ENCODE data around the gene DCDC2C.
"Not testable (repeated sequence)": the region's sequence is repeated elsewhere in the genome, so short reads cannot be mapped to it uniquely, and the experiment has no call there.

DCDC2C gene

GRCh38 chr2:3703236-3703756 lies at the start of gene DCDC2C:
TSS of gene DCDC2C (plus strand) at chr2:3703575. CDS start at chr2:3703752, 177 bp downstream.
- DNase-seq (ENCODE audit: low spot score): no peak

GRCh38 chr2:3654011-3654410 lies 49.4 kb upstream of the DCDC2C start:
- no peak for DNase-seq (ENCODE audit: low spot score)

- no peak for DNase-seq (ENCODE audit: low spot score)
These were observed 48.7 kb upstream of the DCDC2C start for GRCh38 chr2:3654531-3655225.

GRCh38 chr2:3655871-3656761 lies 47.3 kb upstream of the DCDC2C start:
- no peak for DNase-seq (ENCODE audit: low spot score)

GRCh38 chr2:3656762-3657721 lies 46.3 kb upstream of the DCDC2C start:
- DNase-seq (ENCODE audit: low spot score): no peak

DNA sequence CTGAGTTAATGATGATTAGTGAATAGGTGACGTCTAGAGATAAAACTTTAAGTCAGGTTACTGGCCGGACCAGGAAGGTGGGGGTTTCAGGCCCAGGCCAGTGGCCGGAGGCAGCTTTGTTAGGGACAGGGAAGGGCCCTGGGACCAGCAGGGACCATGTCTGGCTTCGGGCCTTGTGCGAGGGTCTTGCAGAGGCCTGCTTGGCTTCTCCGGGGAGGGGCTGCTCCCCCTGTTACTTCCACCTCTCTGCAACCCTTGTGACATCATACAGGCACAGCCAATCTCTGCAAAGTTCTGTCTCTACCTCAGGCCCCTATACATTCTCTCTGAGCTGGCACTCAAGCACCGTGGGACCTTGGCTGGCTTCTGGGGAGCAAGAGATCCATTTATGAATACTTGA lies 45.5 kb upstream of the DCDC2C start, which contains the start of gene ALLC:
TSS of gene ALLC (plus strand) at position 320 of the 400 bp plus-strand sequence. CDS start 12,958 bp downstream, outside the sequence.
- no peak for DNase-seq (ENCODE audit: low spot score)

GRCh38 chr2:3659447-3660432 lies 43.6 kb upstream of the DCDC2C start:
- no peak for DNase-seq (ENCODE audit: low spot score)

GRCh38 chr2:3660640-3661039 lies 42.7 kb upstream of the DCDC2C start:
- not testable (repeated sequence) for DNase-seq (ENCODE audit: low spot score)

DNA sequence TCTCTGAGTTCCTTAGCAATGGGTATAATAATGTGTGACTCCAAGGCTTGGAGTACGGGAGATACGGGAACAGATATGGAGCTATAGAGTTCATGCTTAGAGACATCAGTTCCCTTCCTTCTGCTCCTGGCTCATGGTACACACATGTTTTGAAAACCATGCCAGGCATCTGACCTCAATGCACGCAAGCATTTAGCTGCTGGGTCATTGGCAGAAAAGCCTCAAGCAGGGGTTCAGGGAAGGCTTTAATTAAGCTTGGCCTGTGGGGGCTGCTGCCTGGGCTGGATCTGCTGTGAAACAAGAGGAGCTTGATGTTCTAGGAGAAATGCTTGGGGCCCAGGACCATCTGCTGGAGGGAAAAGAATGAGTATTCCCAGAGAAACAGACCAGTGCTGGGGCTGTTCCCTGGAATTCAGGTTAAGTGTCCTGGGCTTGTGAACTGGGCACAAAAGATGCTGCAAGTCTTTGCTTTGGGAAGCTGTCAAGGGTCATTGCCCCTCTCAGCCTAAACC lies 42.2 kb upstream of the DCDC2C start:
- no peak for DNase-seq (ENCODE audit: low spot score)

- DNase-seq (ENCODE audit: low spot score): no peak
These were observed 41.1 kb upstream of the DCDC2C start for GRCh38 chr2:3662239-3662638.

DNA sequence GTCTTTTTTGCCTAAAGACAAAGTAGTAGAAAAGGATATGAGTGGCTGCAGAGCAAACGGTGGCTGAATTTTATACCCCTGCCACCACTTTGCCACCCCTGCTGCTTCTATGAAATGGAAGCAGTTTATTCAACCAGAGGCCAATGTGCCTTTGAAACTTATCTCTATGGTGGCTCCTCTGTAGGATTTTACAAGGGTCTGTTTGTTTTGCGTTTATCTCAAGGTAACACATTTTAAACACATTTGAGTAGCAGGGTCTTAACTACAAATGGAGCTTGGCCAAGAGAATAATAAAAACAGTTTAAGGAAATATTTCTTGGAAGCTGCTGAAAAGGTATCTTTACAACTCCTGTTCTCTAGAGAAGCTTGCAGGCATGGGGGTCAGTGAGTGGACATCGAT lies 39.3 kb upstream of the DCDC2C start:
- no peak for DNase-seq (ENCODE audit: low spot score)

DNA sequence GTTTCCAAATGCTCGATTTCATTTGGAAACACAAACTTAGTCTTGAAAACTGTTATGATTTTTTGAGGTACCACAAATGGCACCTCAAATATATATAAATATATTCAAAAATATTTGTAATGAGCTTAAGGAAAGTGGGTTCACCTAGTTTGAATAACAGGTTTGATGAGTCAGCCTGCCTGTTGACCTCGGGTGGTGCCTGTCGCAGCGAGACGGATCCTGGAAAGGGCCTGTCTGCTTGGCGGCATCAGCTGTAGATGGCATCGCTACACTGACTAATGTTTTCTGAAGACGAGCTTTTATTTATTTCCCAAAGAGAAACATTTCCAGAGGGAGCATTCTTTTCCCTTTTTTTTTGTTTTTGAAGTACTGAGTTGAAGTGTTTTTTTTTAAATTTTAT lies 38.5 kb upstream of the DCDC2C start:
- DNase-seq (ENCODE audit: low spot score): no peak

DNA sequence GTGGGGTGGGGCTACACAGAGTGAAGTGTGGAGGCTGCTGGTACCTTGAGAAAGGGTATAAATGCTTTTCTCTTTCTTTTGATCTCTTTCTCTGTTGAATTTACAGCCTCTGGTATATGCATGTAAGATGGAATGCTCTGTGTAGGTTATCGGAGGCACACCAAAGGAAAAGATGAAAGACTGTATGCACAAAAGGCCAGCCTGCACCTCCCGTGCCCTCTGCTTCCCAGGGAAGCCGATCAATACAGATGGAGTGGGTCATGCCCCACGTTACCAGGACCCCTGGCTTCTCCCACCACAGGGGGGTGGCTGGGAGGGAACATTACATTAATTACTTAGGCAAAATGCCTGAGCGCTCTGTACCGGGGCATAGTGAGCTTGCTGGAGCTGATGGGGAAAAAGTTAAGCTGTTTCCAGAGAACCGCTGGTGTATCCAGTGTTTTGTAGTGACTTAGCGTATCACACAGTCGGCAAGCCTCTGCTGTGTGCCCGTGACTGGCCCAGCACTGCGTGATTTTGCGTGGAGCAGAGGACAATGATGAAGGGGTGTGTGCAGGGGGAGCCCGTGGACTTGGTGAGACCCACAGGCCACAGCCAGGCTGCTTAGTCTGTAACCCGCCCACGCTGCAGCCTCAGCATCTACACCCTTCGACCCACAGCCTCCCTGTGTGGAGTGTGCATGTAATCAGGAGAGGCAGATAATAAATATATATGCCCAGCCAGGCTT lies 37.3 kb upstream of the DCDC2C start:
- no peak for DNase-seq (ENCODE audit: low spot score)

- no peak for DNase-seq (ENCODE audit: low spot score)
These were observed 36.8 kb upstream of the DCDC2C start for GRCh38 chr2:3666613-3666975.

- no peak for DNase-seq (ENCODE audit: low spot score)
These were observed 36.2 kb upstream of the DCDC2C start for GRCh38 chr2:3667151-3667631.

DNA sequence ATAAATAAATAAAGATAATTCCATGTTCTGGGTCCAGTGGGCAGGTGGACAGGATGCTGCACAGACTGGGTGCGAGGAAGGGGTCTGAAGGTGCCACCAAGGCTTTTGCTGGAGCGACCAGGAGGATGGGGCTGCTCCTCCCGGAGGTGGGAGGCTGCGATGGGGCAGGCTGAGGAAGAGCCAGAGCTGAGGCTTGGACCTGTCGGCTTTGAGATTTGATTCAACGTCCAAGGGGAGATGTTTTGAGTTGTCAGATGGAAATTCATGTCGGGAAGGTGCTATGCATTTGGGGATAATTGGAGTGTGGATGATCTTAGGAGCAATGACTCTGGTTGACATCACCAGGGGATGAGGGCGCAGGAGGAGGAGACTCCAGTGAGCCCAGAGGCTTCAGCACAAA lies 33.7 kb upstream of the DCDC2C start:
- no peak for DNase-seq (ENCODE audit: low spot score)

- no peak for DNase-seq (ENCODE audit: low spot score)
These were observed 33.0 kb upstream of the DCDC2C start for GRCh38 chr2:3670376-3670775.

GRCh38 chr2:3670941-3671340 lies 32.4 kb upstream of the DCDC2C start:
- DNase-seq (ENCODE audit: low spot score): no peak

GRCh38 chr2:3672861-3673678 lies 30.3 kb upstream of the DCDC2C start:
- no peak for DNase-seq (ENCODE audit: low spot score)

Data from hematopoietic multipotent progenitor cell treated with erythropoietin and hydrocortisone succinate and interleukin-3 and kit ligand, for 15 days (in vitro differentiated cells).